H1 (cell line): ENCODE results near the gene C3orf18. TPM values are rescaled to one million over a fixed set of nuclear protein-coding genes. Genes with fewer than 3 reads are reported as not detected.

ENCODE experiments used
- BCL11A ChIP-seq, 2 experiments: IDR thresholded peaks; one replicate each; pipeline ENCODE4 v1.6.1; 2011; ENCODE audit warnings: low read depth in 2 of 2, low read length in 2 of 2, mild to moderate bottlenecking in 2 of 2
- BRCA1 ChIP-seq: IDR thresholded peaks from 2 replicates; pipeline ENCODE4 v1.6.1; 2012; ENCODE audit warnings: low read depth, low read length, improper control_type of control experiment
- CBX5 ChIP-seq: fragments of 300-800, 300-1000 bp; sonication (generic); IDR thresholded peaks from 2 replicates; pipeline ENCODE4 v1.7.1; 2016; ENCODE audit warnings: antibody characterized with exemption, low read length, low read depth
- CBX8 ChIP-seq: fragments of 300-800, 300-1000 bp; sonication (generic); IDR thresholded peaks from 2 replicates; pipeline ENCODE4 v1.7.1; 2016; ENCODE audit warnings: low read depth, low read length, borderline replicate concordance
- CHD2 ChIP-seq: IDR thresholded peaks from 2 replicates; pipeline ENCODE4 v1.6.1; 2012; ENCODE audit warnings: low read length, improper control_type of control experiment
- CREB1 ChIP-seq: IDR thresholded peaks from 2 replicates; pipeline ENCODE4 v1.6.1; 2012; ENCODE audit warnings: inconsistent platforms
- HDAC2 ChIP-seq, 2 experiments: fragments of 300-600 bp in 1 of 2; sonication (generic) in 1 of 2; IDR thresholded peaks; 2 replicates each; pipeline ENCODE4 v1.6.1; 2011 to 2012; ENCODE audit warnings: low read depth in 2 of 2, low read length in 2 of 2, mild to moderate bottlenecking in 2 of 2, moderate library complexity in 2 of 2, borderline replicate concordance in 1 of 2, inconsistent platforms in 1 of 2
- HDAC6 ChIP-seq: IDR thresholded peaks from one replicate; pipeline ENCODE4 v1.7.1; 2012; ENCODE audit warnings: low read depth, mild to moderate bottlenecking, inconsistent platforms, low read length, moderate library complexity
- KDM1A ChIP-seq: fragments of 200-600, 300-600 bp; sonication (generic); IDR thresholded peaks from 2 replicates; pipeline ENCODE4 v1.7.1; 2016; ENCODE audit warnings: mild to moderate bottlenecking, low read length, borderline replicate concordance
- KDM4A ChIP-seq: IDR thresholded peaks from one replicate; pipeline ENCODE4 v1.7.1; 2012; ENCODE audit warnings: low read depth, mild to moderate bottlenecking, moderate library complexity, low read length, inconsistent platforms; ENCODE audit not compliant: severe bottlenecking
- KDM5A ChIP-seq: fragments of 200-600 bp; IDR thresholded peaks from 2 replicates; pipeline ENCODE4 v1.7.1; 2012; ENCODE audit warnings: mild to moderate bottlenecking, low read length, inconsistent platforms, mixed read lengths
- SIRT6 ChIP-seq: IDR thresholded peaks from one replicate; pipeline ENCODE4 v1.7.1; 2012; ENCODE audit warnings: low read length, inconsistent platforms
- SP1 ChIP-seq: IDR thresholded peaks from 2 replicates; pipeline ENCODE4 v1.6.1; 2011; ENCODE audit warnings: low read depth, low read length
- SP4 ChIP-seq: IDR thresholded peaks from 2 replicates; pipeline ENCODE4 v1.6.1; 2012; ENCODE audit warnings: low read length, inconsistent platforms
- SUZ12 ChIP-seq: fragments of 200-600 bp; sonication (generic); IDR thresholded peaks from 2 replicates; pipeline ENCODE4 v1.6.1; 2012; ENCODE audit warnings: mild to moderate bottlenecking, inconsistent platforms, low read length, moderate library complexity, mixed read lengths
- TAF1 ChIP-seq: IDR thresholded peaks from 2 replicates; pipeline ENCODE4 v1.6.1; 2011; ENCODE audit warnings: mild to moderate bottlenecking, low read depth, low read length
- TAF7 ChIP-seq: optimal IDR thresholded peaks from 2 replicates; pipeline ENCODE3; 2011; ENCODE audit warnings: low read depth, mild to moderate bottlenecking, inconsistent platforms, low read length, moderate library complexity, borderline replicate concordance
- TCF12 ChIP-seq: IDR thresholded peaks from 2 replicates; pipeline ENCODE4 v1.6.1; 2011; ENCODE audit warnings: low read depth, mild to moderate bottlenecking, low read length
- polyA plus RNA-seq, 7 experiments: library from polyadenylated mRNA; depleted of rRNA in 3 of 7; stranded (reverse) in 5 of 7; unstranded in 2 of 7; fragments of >200 nt in 5 of 7; fragments of 200-250 nt in 2 of 7; gene quantifications; 1 replicate in 5 of 7; 2 replicates in 1 of 7; 4 replicates in 1 of 7; pipeline versions ENCODE4 v1.2.1 to v1.2.3, GENCODE V29; 2011 to 2013; ENCODE audit warnings: missing spikeins in 2 of 7, mixed read lengths in 2 of 7
- total RNA-seq: library from RNA; stranded (reverse); fragmentation: NEBNext Ultra II Directional; extraction: Animal tissue kit (Norgen Biotek cat#: 25700); gene quantifications from 2 replicates; pipeline ENCODE4 v1.2.1, GENCODE V29; 2021
- TF ChIP-seq, protein P1 (sequence below): IDR thresholded peaks from 2 replicates; pipeline ENCODE4 v1.6.1; 2012; ENCODE audit warnings: low read length, inconsistent platforms
- TF ChIP-seq, protein P2 (sequence below), 3 experiments: IDR thresholded peaks; 1 replicate in 2 of 3; 2 replicates in 1 of 3; pipeline versions ENCODE4 v1.5.1 to v1.6.1; 2011; ENCODE audit warnings: low read length in 3 of 3, mild to moderate bottlenecking in 3 of 3, inconsistent platforms in 2 of 3, low read depth in 1 of 3, moderate library complexity in 1 of 3; ENCODE audit not compliant: insufficient read depth in 1 of 3; ENCODE audit errors: control extremely low read depth in 1 of 3

Gene C3orf18
- total and polyA plus RNA-seq, 2 of the 8 experiments (the other 6 are each of a cell fraction or from before 2014, with no cell fraction given) = 7.5 to 15.0 TPM

DNA sequence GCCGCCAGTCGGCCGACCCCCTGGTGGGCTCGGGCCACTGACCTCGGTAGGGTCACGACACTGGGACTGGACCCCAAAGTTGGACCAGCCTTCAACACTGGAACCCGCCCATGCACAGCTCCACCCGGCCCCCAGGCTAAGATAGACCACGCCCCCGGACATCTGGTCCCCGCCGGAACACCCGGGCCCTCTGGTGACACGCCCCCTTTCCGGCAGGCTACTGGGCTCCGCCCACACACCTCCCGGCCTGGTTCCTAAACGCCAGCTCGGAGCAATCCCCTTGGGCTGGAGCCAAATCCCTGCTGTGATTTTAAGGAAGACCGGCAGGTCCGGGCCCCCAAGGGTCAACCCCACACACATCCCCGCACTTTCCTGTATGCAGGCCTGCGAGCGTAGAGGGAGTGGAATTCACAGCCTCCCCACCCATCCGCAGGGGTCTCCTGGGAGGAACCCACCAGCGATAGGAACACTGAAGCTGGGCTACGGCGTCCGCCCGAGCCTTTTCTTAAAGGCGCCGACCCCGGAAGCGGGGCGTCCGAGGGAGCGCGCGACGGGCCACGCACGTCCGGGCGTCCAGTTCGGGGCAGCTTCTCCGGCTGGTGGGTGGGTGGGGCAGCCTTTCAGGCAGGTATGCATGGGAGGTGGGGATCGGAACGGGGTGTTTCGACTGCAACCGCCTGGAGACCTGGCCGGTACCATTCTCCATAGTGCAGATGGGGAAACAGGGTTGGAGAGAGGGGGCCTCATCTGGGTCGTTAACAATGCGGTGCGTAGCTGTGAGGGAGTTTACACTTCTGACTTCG, 1.6 kb upstream of the C3orf18 start, which contains the start of gene HEMK1 (continued):
- peak; percentile 86 for TF ChIP-seq TAF7
- TF ChIP-seq TAF1 = peak; percentile 90
- no peak for TF ChIP-seq KDM1A
- peak; percentile 71 for TF ChIP-seq KDM5A
- 0 out of 2 replicates have a peak, but pooled peaks have one; percentile 21 for TF ChIP-seq CHD2
- peak; percentile 83 for TF ChIP-seq CREB1
- TF ChIP-seq, protein P1, sequence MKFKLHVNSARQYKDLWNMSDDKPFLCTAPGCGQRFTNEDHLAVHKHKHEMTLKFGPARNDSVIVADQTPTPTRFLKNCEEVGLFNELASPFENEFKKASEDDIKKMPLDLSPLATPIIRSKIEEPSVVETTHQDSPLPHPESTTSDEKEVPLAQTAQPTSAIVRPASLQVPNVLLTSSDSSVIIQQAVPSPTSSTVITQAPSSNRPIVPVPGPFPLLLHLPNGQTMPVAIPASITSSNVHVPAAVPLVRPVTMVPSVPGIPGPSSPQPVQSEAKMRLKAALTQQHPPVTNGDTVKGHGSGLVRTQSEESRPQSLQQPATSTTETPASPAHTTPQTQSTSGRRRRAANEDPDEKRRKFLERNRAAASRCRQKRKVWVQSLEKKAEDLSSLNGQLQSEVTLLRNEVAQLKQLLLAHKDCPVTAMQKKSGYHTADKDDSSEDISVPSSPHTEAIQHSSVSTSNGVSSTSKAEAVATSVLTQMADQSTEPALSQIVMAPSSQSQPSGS = no peak; the same call in 1 of the 2 replicates
- no peak; the same call in 1 of the 2 replicates for TF ChIP-seq SP1
- TF ChIP-seq SP4 = peak; percentile 79; the same call in 1 of the 2 replicates
- TF ChIP-seq, protein P2, sequence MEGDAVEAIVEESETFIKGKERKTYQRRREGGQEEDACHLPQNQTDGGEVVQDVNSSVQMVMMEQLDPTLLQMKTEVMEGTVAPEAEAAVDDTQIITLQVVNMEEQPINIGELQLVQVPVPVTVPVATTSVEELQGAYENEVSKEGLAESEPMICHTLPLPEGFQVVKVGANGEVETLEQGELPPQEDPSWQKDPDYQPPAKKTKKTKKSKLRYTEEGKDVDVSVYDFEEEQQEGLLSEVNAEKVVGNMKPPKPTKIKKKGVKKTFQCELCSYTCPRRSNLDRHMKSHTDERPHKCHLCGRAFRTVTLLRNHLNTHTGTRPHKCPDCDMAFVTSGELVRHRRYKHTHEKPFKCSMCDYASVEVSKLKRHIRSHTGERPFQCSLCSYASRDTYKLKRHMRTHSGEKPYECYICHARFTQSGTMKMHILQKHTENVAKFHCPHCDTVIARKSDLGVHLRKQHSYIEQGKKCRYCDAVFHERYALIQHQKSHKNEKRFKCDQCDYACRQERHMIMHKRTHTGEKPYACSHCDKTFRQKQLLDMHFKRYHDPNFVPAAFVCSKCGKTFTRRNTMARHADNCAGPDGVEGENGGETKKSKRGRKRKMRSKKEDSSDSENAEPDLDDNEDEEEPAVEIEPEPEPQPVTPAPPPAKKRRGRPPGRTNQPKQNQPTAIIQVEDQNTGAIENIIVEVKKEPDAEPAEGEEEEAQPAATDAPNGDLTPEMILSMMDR (IDR thresholded peaks at IDR 0.05; ENCODE audit: control extremely low read depth in 1 of 3, insufficient read depth in 1 of 3, low read depth in 1 of 3, low read length in 3 of 3) = no peak
- TF ChIP-seq HDAC6 = no peak
- no peak for TF ChIP-seq CBX5
- TF ChIP-seq BRCA1 = no peak
- TF ChIP-seq BCL11A (IDR thresholded peaks at IDR 0.05; ENCODE audit: low read depth in 2 of 2, low read length in 2 of 2) = no peak
- TF ChIP-seq KDM4A = peak; percentile 82
- no peak for TF ChIP-seq SUZ12
- peak in 1 of 2 experiments; percentile 75; a peak in 1 of 4 replicates for TF ChIP-seq HDAC2 (IDR thresholded peaks at IDR 0.05; ENCODE audit: borderline replicate concordance in 1 of 2, low read depth in 2 of 2, low read length in 2 of 2)
- no peak for TF ChIP-seq TCF12
- no peak for TF ChIP-seq CBX8
- TF ChIP-seq SIRT6 = no peak
